Stimulated activated CD4-positive, alpha-beta T cell treated with anti-CD3 and anti-CD28 coated beads, TNF-alpha, amount 100 ng/mL, for 1 hour (primary cell): ENCODE measurements around the gene SRPK1.

Experiments
- DNase-seq, 3 donors: peaks; one replicate each; pipeline ENCODE4 v3.0.0-alpha.2; 2020; ENCODE audit warnings: low read depth in 3 of 3, low spot score in 1 of 3

Gene SRPK1

DNA sequence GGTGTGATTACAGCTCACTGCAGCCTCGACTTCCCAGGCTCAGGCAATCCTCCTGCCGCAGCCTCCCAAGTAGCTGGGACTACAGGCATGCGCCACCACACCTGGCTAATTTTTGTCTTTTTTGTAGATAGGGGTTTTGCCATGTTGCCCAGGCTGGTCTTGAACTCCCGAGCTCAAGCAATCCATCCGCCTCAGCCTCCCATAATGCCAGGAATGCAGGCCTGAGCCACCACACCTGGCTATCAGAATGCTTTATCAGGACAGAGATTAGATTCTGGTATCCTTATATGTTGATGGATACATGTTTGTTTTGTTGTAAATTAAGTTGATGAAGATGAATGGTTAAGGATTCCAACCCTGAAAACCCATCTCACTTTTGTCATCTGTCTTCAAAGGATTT is 91.6 kb downstream of the SRPK1 start:
- no peak for DNase-seq

GRCh38 chr6:35824552-35825192 is 96.2 kb downstream of the SRPK1 start:
- no peak for DNase-seq

DNA sequence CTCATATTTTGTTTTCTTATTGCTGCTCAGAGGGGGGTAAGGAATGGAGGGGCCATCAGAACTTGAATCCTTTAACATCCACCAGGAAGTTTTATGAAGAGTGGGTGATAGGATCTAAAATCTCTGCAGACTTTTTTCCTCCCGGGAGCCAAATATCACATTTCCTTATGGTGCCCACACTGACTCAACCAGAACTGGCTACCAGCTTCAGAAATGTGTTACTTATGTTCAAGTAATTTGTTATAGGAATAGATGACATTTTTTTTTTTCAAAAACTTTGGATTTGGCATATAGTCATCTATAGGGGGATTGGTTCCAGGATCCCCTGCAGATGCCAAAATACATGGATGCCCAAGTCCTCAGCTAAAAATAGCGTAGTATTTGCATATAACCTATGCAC is 97.3 kb downstream of the SRPK1 start:
- DNase-seq, result no peak

GRCh38 chr6:35817515-35817914 is 103.4 kb downstream of the SRPK1 start:
- DNase-seq, result no peak

- no peak for DNase-seq
These were observed 109.3 kb downstream of the SRPK1 start for GRCh38 chr6:35811699-35811995.

DNA sequence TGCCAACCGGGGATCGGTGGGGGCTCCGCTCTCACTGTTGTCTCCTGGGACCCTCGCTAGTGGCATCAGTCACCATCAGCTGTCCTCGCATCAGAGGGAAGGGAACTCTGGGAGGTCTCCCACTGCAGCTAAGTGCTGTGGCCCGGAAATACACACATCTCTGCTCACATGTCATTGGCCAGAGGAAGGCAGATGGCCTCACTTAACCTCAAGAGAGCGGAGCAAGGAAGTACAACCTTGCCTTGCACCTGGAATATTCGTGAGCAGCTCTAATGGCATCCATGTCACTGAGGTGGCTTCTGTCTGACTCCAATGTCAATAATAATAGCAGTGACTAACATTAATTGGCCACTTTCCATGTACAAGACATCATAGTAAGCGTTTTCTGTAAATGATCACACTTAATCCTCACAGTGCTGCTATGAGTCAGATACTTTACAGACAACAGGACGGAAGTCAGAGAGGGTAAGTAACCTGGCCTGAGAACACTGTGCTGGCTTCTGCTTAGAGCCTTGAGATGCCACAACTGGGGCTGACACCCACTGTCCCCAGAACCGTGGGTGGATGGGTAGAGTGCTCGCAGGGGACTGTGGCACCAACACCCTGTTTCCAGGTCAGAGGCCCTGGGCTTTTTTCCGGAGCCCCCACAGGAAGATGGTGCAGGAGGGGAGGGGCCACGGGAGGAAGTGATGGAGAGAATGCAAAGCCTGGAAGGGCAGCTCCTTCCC is 109.8 kb downstream of the SRPK1 start:
- no peak for DNase-seq

GRCh38 chr6:35809809-35810208 is 111.1 kb downstream of the SRPK1 start:
- DNase-seq, result no peak

GRCh38 chr6:35808688-35809087 is 112.2 kb downstream of the SRPK1 start:
- DNase-seq, result no peak

DNA sequence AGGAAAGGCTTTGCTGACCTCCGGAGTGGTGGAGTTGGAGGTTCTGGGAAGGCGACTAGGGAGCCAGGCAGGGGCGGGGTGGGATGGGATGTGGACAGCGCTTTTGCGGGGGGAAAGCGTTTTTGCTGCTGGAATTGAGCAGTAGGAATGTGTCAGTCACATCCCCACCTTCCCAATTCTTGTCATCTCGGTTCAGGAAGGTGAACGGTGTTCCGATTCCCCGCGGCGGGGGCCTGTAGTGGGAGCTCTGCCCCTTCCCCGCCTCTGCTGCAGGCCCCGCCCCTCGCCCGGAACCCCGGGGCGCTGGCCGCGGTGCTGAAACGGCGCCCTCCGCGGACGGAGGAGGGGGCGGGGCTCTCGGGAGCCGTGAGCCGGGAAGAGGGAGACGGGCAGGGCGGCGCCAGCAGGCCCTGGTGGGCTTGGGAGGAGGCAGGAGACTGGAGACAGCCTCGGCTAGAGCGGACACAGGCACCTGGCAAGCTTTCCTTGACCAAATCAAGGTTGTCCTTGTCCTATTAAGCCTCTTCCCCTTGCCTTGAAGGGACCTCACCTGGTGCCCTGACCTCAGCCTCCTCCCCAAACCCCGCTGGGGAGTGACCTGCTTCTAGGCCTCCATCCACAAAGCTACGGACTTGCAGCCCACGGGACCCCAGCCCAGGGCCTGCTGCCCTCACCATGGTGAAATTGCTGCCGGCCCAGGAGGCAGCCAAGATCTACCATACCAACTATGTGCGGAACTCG is 115.7 kb downstream of the SRPK1 start, which contains the start of gene LHFPL5:
Gene LHFPL5 (plus strand): TSS at position 357 of the 741 bp plus-strand sequence. CDS start 319 bp downstream, at position 676.
- peak in 1 of 3 donors; percentile 34 for DNase-seq

DNA sequence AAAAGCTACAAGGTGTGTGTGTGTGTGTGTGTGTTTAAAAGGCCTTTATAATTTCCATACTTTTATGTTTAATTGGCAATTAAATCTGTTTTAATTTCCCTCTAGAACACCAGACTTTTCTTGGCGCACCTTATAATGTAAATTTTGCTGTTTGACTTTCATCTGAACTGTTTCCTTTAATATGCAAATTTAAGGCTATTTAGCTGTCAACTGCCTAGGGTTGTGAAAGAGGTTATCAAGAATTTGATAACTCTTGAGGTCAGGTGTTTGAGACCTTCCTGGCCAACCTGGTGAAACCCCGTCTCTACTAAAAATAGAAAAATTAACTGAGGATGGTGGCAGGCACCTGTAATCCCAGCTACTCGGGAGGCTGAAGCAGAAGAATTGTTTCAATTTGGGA is 119.8 kb downstream of the SRPK1 start:
- DNase-seq, result no peak

- DNase-seq, result no peak
These were observed 122.2 kb downstream of the SRPK1 start for GRCh38 chr6:35798706-35799105.

DNA sequence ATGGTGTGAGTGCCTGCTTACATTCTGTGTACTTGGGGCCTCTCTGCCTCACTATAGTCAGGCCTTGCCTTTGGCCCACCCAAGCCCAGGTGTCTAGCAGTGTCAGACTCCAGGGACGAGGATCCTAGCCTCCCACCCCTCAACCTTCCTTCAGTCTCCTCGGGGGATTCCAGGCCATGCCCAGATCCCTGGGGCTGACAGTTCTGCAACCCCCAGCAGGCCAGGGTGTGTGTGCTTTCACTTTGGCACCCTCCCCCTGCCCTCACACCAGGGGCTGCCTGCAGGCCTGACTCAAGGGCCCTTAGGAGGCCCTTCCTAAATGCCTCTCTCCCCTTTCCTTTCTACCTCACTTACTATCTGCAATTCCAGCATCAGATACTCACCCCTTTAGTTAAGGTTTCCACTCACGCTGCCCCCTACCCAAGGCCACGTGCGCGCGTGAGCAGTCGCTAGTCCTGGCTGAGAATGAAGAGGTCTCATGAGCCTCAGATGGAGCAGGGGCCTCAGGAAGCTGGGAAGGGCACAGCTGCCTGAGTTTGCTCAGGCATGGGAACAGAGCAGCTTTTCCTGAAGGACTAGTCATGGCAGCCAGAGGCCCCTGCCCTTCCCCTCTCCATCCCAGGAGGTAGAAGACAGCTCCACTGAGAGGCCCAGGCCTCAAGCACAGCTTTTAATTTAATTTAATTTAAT is 122.9 kb downstream of the SRPK1 start:
- DNase-seq, result no peak

GRCh38 chr6:35796236-35796635 is 124.7 kb downstream of the SRPK1 start:
- DNase-seq, result no peak

DNA sequence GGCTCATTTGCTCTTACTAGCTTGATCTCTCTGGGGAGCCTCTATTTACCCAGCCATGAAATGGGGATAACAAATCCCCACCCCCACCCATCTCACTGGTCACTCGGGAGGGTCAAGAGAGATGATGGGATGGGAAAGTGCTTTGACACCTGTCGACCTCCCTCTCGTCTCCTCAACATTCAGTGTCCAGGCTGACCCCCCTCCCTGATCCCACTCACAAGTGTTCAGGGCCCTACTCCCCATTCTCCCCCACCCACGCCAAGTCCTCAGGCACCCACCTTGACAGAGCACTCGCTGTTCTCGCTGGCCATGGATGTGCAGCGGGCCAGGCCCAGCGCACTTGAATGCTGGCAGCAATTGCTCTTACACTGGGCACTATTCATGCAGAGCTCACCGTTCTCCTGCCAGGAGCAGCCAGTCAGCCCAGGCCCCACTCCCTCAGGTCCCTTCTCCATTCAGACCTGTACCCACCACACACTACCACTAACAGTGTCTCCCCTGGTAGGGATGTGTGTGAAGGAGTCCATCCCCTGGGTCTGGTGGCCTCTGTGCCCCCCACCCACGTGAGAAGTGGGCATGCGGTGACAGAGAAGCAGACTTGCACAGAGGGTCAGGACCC is 125.3 kb downstream of the SRPK1 start:
- DNase-seq, result no peak

GRCh38 chr6:35794536-35795452 is 126.1 kb downstream of the SRPK1 start:
- DNase-seq, result no peak

DNA sequence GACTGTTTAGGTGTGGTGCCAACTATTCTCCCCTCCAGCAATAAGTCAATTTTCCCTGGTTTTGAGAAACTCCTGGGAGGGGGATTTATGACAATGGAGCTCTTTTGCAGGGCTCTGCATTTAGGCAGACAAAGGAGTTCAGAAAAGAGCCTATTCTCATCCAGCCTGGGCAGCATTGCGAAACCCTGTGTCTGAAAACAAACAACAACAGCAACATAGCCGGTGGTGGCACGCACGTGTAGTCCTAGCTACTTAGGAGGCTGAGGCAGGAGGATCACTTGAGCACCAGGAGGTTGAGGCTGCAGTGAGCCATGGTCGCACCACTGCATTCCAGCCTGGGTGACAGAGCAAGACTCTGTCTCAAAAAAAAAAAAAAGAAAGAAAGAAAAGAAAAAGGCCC is 130.2 kb downstream of the SRPK1 start:
- no peak for DNase-seq

- no peak for DNase-seq
These were observed 132.4 kb downstream of the SRPK1 start for GRCh38 chr6:35788423-35788982.

DNA sequence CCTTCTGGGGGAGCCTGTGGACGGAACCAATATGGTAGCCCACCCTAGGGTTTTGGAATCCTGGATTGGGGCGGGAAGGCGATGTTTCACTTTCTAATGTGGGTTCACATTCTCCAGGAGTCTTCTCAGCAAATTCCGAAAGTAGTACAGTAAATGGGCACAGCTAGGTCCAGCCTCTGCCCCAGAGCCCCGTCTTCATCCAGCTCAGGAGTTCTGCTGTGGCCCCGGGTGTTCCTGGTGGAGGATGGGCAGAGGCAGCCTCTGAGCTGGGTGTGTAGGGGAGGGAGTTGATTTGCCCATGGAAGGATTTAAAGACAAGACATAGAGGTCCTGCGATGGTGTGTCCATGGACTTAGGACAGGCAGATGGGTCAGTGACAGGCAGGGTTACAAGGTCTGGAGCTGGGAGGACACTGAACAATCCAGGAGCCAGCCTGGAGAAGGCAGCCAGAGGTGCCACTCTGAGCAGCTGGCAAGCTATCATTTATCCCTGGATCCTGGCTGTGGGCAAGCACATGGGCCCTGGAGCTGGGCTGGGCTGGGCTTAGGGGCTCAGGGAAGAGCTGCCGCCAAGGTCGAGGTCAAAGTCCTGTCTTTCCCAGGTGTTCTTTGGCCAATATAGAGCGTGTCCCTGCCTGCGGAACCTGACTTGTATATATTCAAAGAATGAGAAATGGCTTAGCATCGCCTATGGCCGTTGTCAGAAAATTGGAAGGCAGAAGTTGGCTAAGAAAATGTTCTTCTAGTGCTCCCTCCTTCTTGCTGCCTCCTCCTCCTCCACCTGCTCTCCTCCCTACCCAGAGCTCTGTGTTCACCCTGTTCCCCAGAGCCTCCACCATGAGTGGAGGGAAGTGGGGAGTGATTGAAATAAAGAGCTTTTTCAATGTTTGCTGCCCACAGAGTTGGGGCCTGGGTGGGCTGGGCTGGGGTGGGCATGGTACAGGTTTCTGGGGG is 133.4 kb downstream of the SRPK1 start:
- DNase-seq, result no peak

- no peak for DNase-seq
These were observed 134.1 kb downstream of the SRPK1 start for GRCh38 chr6:35786810-35787209.
